CD4-positive, CD25-positive, alpha-beta regulatory T cell (primary cell): Measurements from ENCODE around the gene GRSF1. TPM values are rescaled to one million over a fixed set of nuclear protein-coding genes. Genes with fewer than 3 reads are reported as not detected.
A peak's percentile ranks its signal among the peaks of the same experiment; 100 is the strongest.

Experiments
- ATAC-seq, 2 donors: fragments of 150-1000 bp; cut with Tn5 transposase; one replicate each; pipeline ENCODE4 v1.10.0; 2021; ENCODE audit warnings: low read depth in 2 of 2, moderate number of reproducible peaks in 2 of 2, moderate library complexity in 1 of 2
- DNase-seq, 3 donors: peaks; one replicate each; pipeline versions ENCODE4 v3.0.0 to v3.0.0-alpha.2; 2012 to 2022; ENCODE audit warnings: mixed read lengths in 1 of 3
- H3K27ac ChIP-seq: one replicate; pipeline ENCODE4 v1.7.0; 2013; ENCODE audit warnings: mild to moderate bottlenecking, low read length; ENCODE audit not compliant: insufficient read depth, poor library complexity, severe bottlenecking
- H3K27me3 ChIP-seq: one replicate; pipeline ENCODE4 v1.7.0; 2013; ENCODE audit warnings: low read length; ENCODE audit not compliant: control insufficient read depth, insufficient read depth
- H3K36me3 ChIP-seq: one replicate; pipeline ENCODE4 v1.7.0; 2013; ENCODE audit warnings: mild to moderate bottlenecking, low read length, moderate library complexity; ENCODE audit not compliant: control insufficient read depth, insufficient read depth
- H3K4me1 ChIP-seq: 2 replicates; pipeline ENCODE4 v1.7.0; 2013; ENCODE audit warnings: mild to moderate bottlenecking, low read length; ENCODE audit not compliant: insufficient read depth, control insufficient read depth, poor library complexity, severe bottlenecking
- H3K4me3 ChIP-seq: one replicate; pipeline ENCODE4 v1.7.0; 2013; ENCODE audit warnings: low read depth, mild to moderate bottlenecking, low read length, moderate library complexity
- H3K9me3 ChIP-seq, 2 experiments: 1 replicate in 1 of 2; 2 replicates in 1 of 2; pipeline ENCODE4 v1.7.0; 2013; ENCODE audit warnings: low read length in 2 of 2, mild to moderate bottlenecking in 1 of 2, moderate library complexity in 1 of 2; ENCODE audit not compliant: control insufficient read depth in 2 of 2
- H3K27ac Mint-ChIP-seq, 3 donors: one replicate each; pipeline ENCODE4 v1.8.0; 2020 to 2022; ENCODE audit warnings: mild to moderate bottlenecking in 3 of 3, mixed read lengths in 3 of 3, moderate library complexity in 2 of 3
- H3K27me3 Mint-ChIP-seq: one replicate; pipeline ENCODE4 v1.8.0; 2022; ENCODE audit warnings: mild to moderate bottlenecking, mixed read lengths
- H3K36me3 Mint-ChIP-seq: one replicate; pipeline ENCODE4 v1.8.0; 2020; ENCODE audit warnings: mixed read lengths
- H3K4me1 Mint-ChIP-seq, 4 donors: one replicate each; pipeline ENCODE4 v1.8.0; 2020 to 2022; ENCODE audit warnings: mixed read lengths in 4 of 4, mild to moderate bottlenecking in 1 of 4
- H3K4me3 Mint-ChIP-seq, 4 donors: one replicate each; pipeline ENCODE4 v1.8.0; 2020 to 2022; ENCODE audit warnings: mild to moderate bottlenecking in 4 of 4, mixed read lengths in 4 of 4, moderate library complexity in 3 of 4
- H3K9me3 Mint-ChIP-seq, 7 donors: one replicate each; pipeline ENCODE4 v1.8.0; 2020 to 2022; ENCODE audit warnings: mixed read lengths in 7 of 7, mild to moderate bottlenecking in 3 of 7, moderate library complexity in 2 of 7
- polyA plus RNA-seq, 4 donors: library from polyadenylated mRNA; unstranded; fragments of 300-500 nt; fragmentation: Illumina TruSeq; gene quantifications; one replicate each; pipeline ENCODE4 v1.2.3, GENCODE V29; 2021
- total RNA-seq: library from RNA; stranded (reverse); gene quantifications from one replicate; pipeline ENCODE4 v1.2.3, GENCODE V29; 2022

Gene GRSF1
- total and polyA plus RNA-seq, 5 donors from 2014 or later, result 46.0 to 115 (median 109) TPM

GRCh38 chr4:70815370-70815769, 24.3 kb downstream of the GRSF1 start:
- H3K27me3 Mint-ChIP-seq, result no peaks in the 10 kb centered on the region
- no peaks in the 10 kb centered on the region for H3K9me3 Mint-ChIP-seq
- H3K9me3 ChIP-seq, result no peaks in the 10 kb centered on the region
- peaks cover 15% of the 10 kb centered on the region for H3K36me3 Mint-ChIP-seq
- H3K4me1 ChIP-seq, result no peaks in the 10 kb centered on the region
- no peak overlapping the region for H3K4me3 Mint-ChIP-seq
- ATAC-seq (no peak), DNase-seq (no peak)
- H3K27me3 ChIP-seq, result no peaks in the 10 kb centered on the region
- H3K27ac Mint-ChIP-seq, result peak overlapping the region in 1 of 3 donors; percentile 88
- no peak overlapping the region for H3K4me3 ChIP-seq
- no peak overlapping the region for H3K27ac ChIP-seq
- peaks cover 21% of the 10 kb centered on the region for H3K36me3 ChIP-seq
- H3K4me1 Mint-ChIP-seq, result peaks cover 11 to 22% (median 14%) of the 10 kb centered on the region in 4 donors

- Histone ChIP-seq H3K9me3 (no peaks in the 10 kb centered on the region), H3K27ac (no peak overlapping the region), H3K4me3 (no peak overlapping the region), H3K4me1 (no peaks in the 10 kb centered on the region), H3K36me3 (no peaks in the 10 kb centered on the region), H3K27me3 (no peaks in the 10 kb centered on the region)
- ATAC-seq, result no peak
- no peak for DNase-seq
- peaks cover 5% of the 10 kb centered on the region for H3K27me3 Mint-ChIP-seq
- H3K36me3 Mint-ChIP-seq, result peaks cover 3% of the 10 kb centered on the region
- no peaks in the 10 kb centered on the region for H3K4me1 Mint-ChIP-seq
- H3K9me3 Mint-ChIP-seq, result no peaks in the 10 kb centered on the region
- no peak overlapping the region for H3K4me3 Mint-ChIP-seq
- H3K27ac Mint-ChIP-seq, result no peak overlapping the region
These were observed 31.5 kb downstream of the GRSF1 start for GRCh38 chr4:70808151-70808550.

GRCh38 chr4:70802928-70803580, 36.6 kb downstream of the GRSF1 start:
- no peak overlapping the region for H3K4me3 ChIP-seq
- H3K9me3 ChIP-seq, result no peaks in the 10 kb centered on the region
- no peak overlapping the region for H3K4me3 Mint-ChIP-seq
- no peaks in the 10 kb centered on the region for H3K9me3 Mint-ChIP-seq
- H3K4me1 Mint-ChIP-seq, result peaks cover 0 to 4% (median 3%) of the 10 kb centered on the region in 4 donors
- ATAC-seq (no peak), DNase-seq (peak in 1 of 3 donors; percentile 6)
- H3K36me3 Mint-ChIP-seq, result peaks cover 2% of the 10 kb centered on the region
- H3K27ac Mint-ChIP-seq, result no peak overlapping the region
- peaks cover 5% of the 10 kb centered on the region for H3K27me3 Mint-ChIP-seq
- H3K4me1 ChIP-seq, result no peaks in the 10 kb centered on the region
- no peaks in the 10 kb centered on the region for H3K36me3 ChIP-seq
- H3K27ac ChIP-seq, result no peak overlapping the region
- no peaks in the 10 kb centered on the region for H3K27me3 ChIP-seq

GRCh38 chr4:70801265-70801809, 38.4 kb downstream of the GRSF1 start:
- no peak overlapping the region for H3K27ac ChIP-seq
- H3K36me3 Mint-ChIP-seq, result no peaks in the 10 kb centered on the region
- no peak overlapping the region for H3K4me3 ChIP-seq
- H3K27me3 ChIP-seq, result no peaks in the 10 kb centered on the region
- no peaks in the 10 kb centered on the region for H3K9me3 ChIP-seq
- H3K27me3 Mint-ChIP-seq, result no peaks in the 10 kb centered on the region
- ATAC-seq (no peak), DNase-seq (peak in 1 of 3 donors; percentile 3)
- no peaks in the 10 kb centered on the region for H3K4me1 ChIP-seq
- peaks cover 2 to 4% (median 4%) of the 10 kb centered on the region in 4 donors for H3K4me1 Mint-ChIP-seq
- H3K27ac Mint-ChIP-seq, result no peak overlapping the region
- no peak overlapping the region for H3K4me3 Mint-ChIP-seq
- H3K36me3 ChIP-seq, result no peaks in the 10 kb centered on the region
- H3K9me3 Mint-ChIP-seq, result no peaks in the 10 kb centered on the region

GRCh38 chr4:70793626-70794025, 46.1 kb downstream of the GRSF1 start:
- Mint-ChIP-seq H3K4me3 (no peak overlapping the region), H3K4me1 (peaks cover 0 to 5% (median 0%) of the 10 kb centered on the region in 4 donors), H3K9me3 (no peaks in the 10 kb centered on the region), H3K36me3 (no peaks in the 10 kb centered on the region), H3K27ac (no peak overlapping the region), H3K27me3 (peaks cover 10% of the 10 kb centered on the region)
- Histone ChIP-seq H3K9me3 (no peaks in the 10 kb centered on the region), H3K4me3 (no peak overlapping the region), H3K27me3 (no peaks in the 10 kb centered on the region), H3K4me1 (no peaks in the 10 kb centered on the region), H3K36me3 (no peaks in the 10 kb centered on the region), H3K27ac (no peak overlapping the region)
- no peak for ATAC-seq
- no peak for DNase-seq

- ATAC-seq (no peak), DNase-seq (no peak)
- no peaks in the 10 kb centered on the region for H3K4me1 ChIP-seq
- H3K9me3 ChIP-seq, result no peaks in the 10 kb centered on the region
- Mint-ChIP-seq H3K36me3 (peaks cover 10% of the 10 kb centered on the region), H3K4me3 (no peak overlapping the region), H3K9me3 (no peaks in the 10 kb centered on the region), H3K4me1 (no peaks in the 10 kb centered on the region), H3K27ac (no peak overlapping the region), H3K27me3 (peaks cover 2% of the 10 kb centered on the region)
- H3K27ac ChIP-seq, result no peak overlapping the region
- no peaks in the 10 kb centered on the region for H3K36me3 ChIP-seq
- no peak overlapping the region for H3K4me3 ChIP-seq
- H3K27me3 ChIP-seq, result no peaks in the 10 kb centered on the region
These were observed 51.0 kb downstream of the GRSF1 start for GRCh38 chr4:70788733-70789132.

GRCh38 chr4:70787496-70787895, 52.2 kb downstream of the GRSF1 start:
- Mint-ChIP-seq H3K4me3 (no peak overlapping the region), H3K9me3 (no peaks in the 10 kb centered on the region), H3K4me1 (no peaks in the 10 kb centered on the region), H3K36me3 (peaks cover 12% of the 10 kb centered on the region), H3K27me3 (no peaks in the 10 kb centered on the region), H3K27ac (no peak overlapping the region)
- ATAC-seq (no peak), DNase-seq (no peak)
- Histone ChIP-seq H3K36me3 (no peaks in the 10 kb centered on the region), H3K27me3 (no peaks in the 10 kb centered on the region), H3K4me1 (no peaks in the 10 kb centered on the region), H3K9me3 (no peaks in the 10 kb centered on the region), H3K4me3 (no peak overlapping the region), H3K27ac (no peak overlapping the region)

GRCh38 chr4:70783096-70783495, 56.6 kb downstream of the GRSF1 start:
- peaks cover 14% of the 10 kb centered on the region for H3K36me3 Mint-ChIP-seq
- no peak for ATAC-seq
- no peak overlapping the region for H3K27ac Mint-ChIP-seq

More at GRCh38 chr4:70783096-70783495, 56.6 kb downstream of the GRSF1 start:
- no peaks in the 10 kb centered on the region for H3K9me3 Mint-ChIP-seq
- Histone ChIP-seq H3K27me3 (no peaks in the 10 kb centered on the region), H3K27ac (no peak overlapping the region), H3K4me3 (no peak overlapping the region), H3K4me1 (no peaks in the 10 kb centered on the region), H3K9me3 (no peaks in the 10 kb centered on the region), H3K36me3 (no peaks in the 10 kb centered on the region)
- no peak overlapping the region for H3K4me3 Mint-ChIP-seq
- no peak for DNase-seq
- H3K27me3 Mint-ChIP-seq, result no peaks in the 10 kb centered on the region
- no peaks in the 10 kb centered on the region for H3K4me1 Mint-ChIP-seq
